Measurements from ENCODE around the gene ZNF608.

- TF ChIP-seq CTCF (conservative IDR thresholded peaks at IDR 0.05; ENCODE audit: low read depth in 2 of 2) (no peak), POLR2AphosphoS5 (IDR thresholded peaks at IDR 0.05; ENCODE audit: low read depth) (no peak)
Measured at GRCh38 chr5:124754206-124754927, 7.9 kb upstream of the ZNF608 start.

Measured in GM23338 (cell line).